HL-60 (cell line): ENCODE data around the gene HAUS8.
A peak's percentile ranks its signal among the peaks of the same experiment; 100 is the strongest.

ENCODE experiments used
- DNase-seq, 2 experiments: peaks; one replicate each; pipeline ENCODE4 v3.0.0-alpha.2; 2010 to 2020; ENCODE audit warnings: low read depth in 1 of 2, low spot score in 1 of 2
- H3K27ac ChIP-seq: fragments of 250-450 bp; sonication (Bioruptor Pico); replicated peaks from 2 replicates; pipeline ENCODE4 v1.5.1; 2020; ENCODE audit warnings: mild to moderate bottlenecking, moderate library complexity
- H3K27me3 ChIP-seq: fragments of 250-450 bp; sonication (Bioruptor Pico); 2 replicates; pipeline ENCODE4 v1.5.1; 2021; ENCODE audit warnings: mild to moderate bottlenecking, moderate library complexity; ENCODE audit not compliant: insufficient read depth, poor library complexity, severe bottlenecking
- H3K4me3 ChIP-seq: replicated peaks from 2 replicates; pipeline ENCODE4 v1.5.1; 2011; ENCODE audit warnings: mild to moderate bottlenecking, control low read depth, low read length; ENCODE audit not compliant: insufficient read depth
- CTCF ChIP-seq: IDR thresholded peaks from one replicate; pipeline ENCODE4 v1.5.1; 2011; ENCODE audit warnings: low read length, control low read depth, inconsistent platforms; ENCODE audit not compliant: insufficient read depth
- GABPA ChIP-seq: IDR thresholded peaks from 2 replicates; pipeline ENCODE4 v1.6.1; 2012; ENCODE audit warnings: low read depth
- POLR2AphosphoS5 ChIP-seq: IDR thresholded peaks from 2 replicates; pipeline ENCODE4 v1.6.1; 2012; ENCODE audit warnings: low read depth
- REST ChIP-seq: IDR thresholded peaks from 2 replicates; pipeline ENCODE4 v1.6.1; 2012; ENCODE audit warnings: low read depth; ENCODE audit not compliant: insufficient replicate concordance
- SPI1 ChIP-seq: IDR thresholded peaks from 2 replicates; pipeline ENCODE4 v1.6.1; 2012; ENCODE audit warnings: low read depth, mild to moderate bottlenecking, borderline replicate concordance

HAUS8 gene

GRCh38 chr19:17070421-17070820, 4.8 kb downstream of the HAUS8 start:
- TF ChIP-seq POLR2AphosphoS5 (no peak), GABPA (no peak), REST (no peak), CTCF (no peak), SPI1 (no peak)
- peak in 1 of 2 experiments; percentile 55 for DNase-seq
- H3K4me3 ChIP-seq = no peak overlapping the region
- H3K27ac ChIP-seq = no peak overlapping the region
- no peaks in the 10 kb centered on the region for H3K27me3 ChIP-seq

GRCh38 chr19:17069193-17069592, 6.1 kb downstream of the HAUS8 start:
- Histone ChIP-seq H3K4me3 (no peak overlapping the region), H3K27ac (no peak overlapping the region), H3K27me3 (no peaks in the 10 kb centered on the region)
- TF ChIP-seq CTCF (no peak), POLR2AphosphoS5 (no peak), REST (no peak), GABPA (no peak), SPI1 (no peak)
- no peak for DNase-seq

GRCh38 chr19:17063428-17063827, 11.8 kb downstream of the HAUS8 start:
- Histone ChIP-seq H3K27me3 (no peaks in the 10 kb centered on the region), H3K4me3 (no peak overlapping the region), H3K27ac (no peak overlapping the region)
- TF ChIP-seq POLR2AphosphoS5 = no peak
- no peak for TF ChIP-seq GABPA
- no peak for TF ChIP-seq CTCF
- TF ChIP-seq REST = no peak
- TF ChIP-seq SPI1 = no peak
- DNase-seq = no peak
